Measurements from ENCODE around the gene MAU2. TPM values are rescaled to one million over a fixed set of nuclear protein-coding genes. Genes with fewer than 3 reads are reported as not detected.
A peak's percentile ranks its signal among the peaks of the same experiment; 100 is the strongest.

Gene MAU2
- total and polyA plus RNA-seq, 2 of the 13 experiments (the other 11 are each of a cell fraction or from before 2014, with no cell fraction given) = 16.8 to 33.8 TPM

- TF ChIP-seq KLF6 (CRISPR knock-in tag; IDR thresholded peaks at IDR 0.05) = no peak
- TF ChIP-seq ZBTB3 (CRISPR knock-in tag; IDR thresholded peaks at IDR 0.05; ENCODE audit: borderline replicate concordance, low read depth) = no peak
- no peak for TF ChIP-seq ZMAT5 (CRISPR knock-in tag; IDR thresholded peaks at IDR 0.05; ENCODE audit: borderline replicate concordance, low read depth)
- TF ChIP-seq REST (IDR thresholded peaks at IDR 0.05; ENCODE audit: borderline replicate concordance in 1 of 2, low read depth in 1 of 2, low read length in 2 of 2) = no peak
- TF ChIP-seq ZNF784 (CRISPR knock-in tag; IDR thresholded peaks at IDR 0.05; ENCODE audit: borderline replicate concordance) = no peak
- TF ChIP-seq ZNF776 (CRISPR knock-in tag; IDR thresholded peaks at IDR 0.05) = no peak
- TF ChIP-seq CBX2 (IDR thresholded peaks at IDR 0.05; ENCODE audit: low read depth, low read length) = no peak
- no peak for TF ChIP-seq CBX2 (CRISPR knock-in tag; IDR thresholded peaks at IDR 0.05; ENCODE audit: low read depth)
- TF ChIP-seq ZNF224 (CRISPR knock-in tag; IDR thresholded peaks at IDR 0.05) = no peak
- no peak for TF ChIP-seq GZF1 (CRISPR knock-in tag; IDR thresholded peaks at IDR 0.05)
- no peak for TF ChIP-seq EZH2 (conservative IDR thresholded peaks at IDR 0.05; ENCODE audit: low read depth, low read length)
- no peak for TF ChIP-seq IKZF5 (CRISPR knock-in tag; IDR thresholded peaks at IDR 0.05)
- no peak for TF ChIP-seq ZNF563 (CRISPR knock-in tag; IDR thresholded peaks at IDR 0.05)
- no peak for TF ChIP-seq ZNF275 (CRISPR knock-in tag; IDR thresholded peaks at IDR 0.05; ENCODE audit: borderline replicate concordance)
- no peak for TF ChIP-seq STAT5B (CRISPR knock-in tag; IDR thresholded peaks at IDR 0.05)
- no peak for TF ChIP-seq ISX (CRISPR knock-in tag; conservative IDR thresholded peaks at IDR 0.05)
- no peak for TF ChIP-seq ZNF235 (CRISPR knock-in tag; IDR thresholded peaks at IDR 0.05; ENCODE audit: borderline replicate concordance)
- TF ChIP-seq MAFG (CRISPR knock-in tag; IDR thresholded peaks at IDR 0.05) = no peak
- peak; percentile 50 for TF ChIP-seq ZBED4 (CRISPR knock-in tag; IDR thresholded peaks at IDR 0.05; ENCODE audit: borderline replicate concordance)
Observed at GRCh38 chr19:19361075-19361594, 40.5 kb downstream of the MAU2 start (continued).

All from HepG2 (cell line).